NCI-H2107 treated with DMSO at 0.1 percent for 48 hours (cell line): Measurements from ENCODE around the gene RNF217.
"Not testable (repeated sequence)": the region's sequence is repeated elsewhere in the genome, so short reads cannot be mapped to it uniquely, and the experiment has no call there.

Source experiments
- DNase-seq: peaks from one replicate; lab custom pipeline; 2025; ENCODE audit not compliant: unreplicated experiment; lab: John Stamatoyannopoulos, UW

The RNF217 gene

GRCh38 chr6:125123051-125123450, 160.8 kb downstream of the RNF217 start:
- DNase-seq = no peak

GRCh38 chr6:125123468-125124048, 161.3 kb downstream of the RNF217 start:
- no peak for DNase-seq

- no peak for DNase-seq
Observed at GRCh38 chr6:125124049-125124669, 161.9 kb downstream of the RNF217 start.

GRCh38 chr6:125125856-125126255, 163.6 kb downstream of the RNF217 start:
- DNase-seq = not testable (repeated sequence)

- no peak for DNase-seq
Observed at GRCh38 chr6:125129354-125129753, 167.1 kb downstream of the RNF217 start.

- no peak for DNase-seq
Observed at GRCh38 chr6:125132058-125132457, 169.8 kb downstream of the RNF217 start.

GRCh38 chr6:125136378-125136777, 174.1 kb downstream of the RNF217 start:
- no peak for DNase-seq

GRCh38 chr6:125138083-125138482, 175.8 kb downstream of the RNF217 start:
- DNase-seq = no peak

GRCh38 chr6:125140808-125141207, 178.6 kb downstream of the RNF217 start:
- DNase-seq = no peak
